ENCODE results near the gene ERICH4.

The ERICH4 gene, protein sequence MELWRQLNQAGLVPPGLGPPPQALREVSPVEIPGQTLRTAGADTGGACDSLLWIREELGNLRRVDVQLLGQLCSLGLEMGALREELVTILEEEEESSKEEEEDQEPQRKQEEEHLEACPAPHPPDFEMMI

DNA sequence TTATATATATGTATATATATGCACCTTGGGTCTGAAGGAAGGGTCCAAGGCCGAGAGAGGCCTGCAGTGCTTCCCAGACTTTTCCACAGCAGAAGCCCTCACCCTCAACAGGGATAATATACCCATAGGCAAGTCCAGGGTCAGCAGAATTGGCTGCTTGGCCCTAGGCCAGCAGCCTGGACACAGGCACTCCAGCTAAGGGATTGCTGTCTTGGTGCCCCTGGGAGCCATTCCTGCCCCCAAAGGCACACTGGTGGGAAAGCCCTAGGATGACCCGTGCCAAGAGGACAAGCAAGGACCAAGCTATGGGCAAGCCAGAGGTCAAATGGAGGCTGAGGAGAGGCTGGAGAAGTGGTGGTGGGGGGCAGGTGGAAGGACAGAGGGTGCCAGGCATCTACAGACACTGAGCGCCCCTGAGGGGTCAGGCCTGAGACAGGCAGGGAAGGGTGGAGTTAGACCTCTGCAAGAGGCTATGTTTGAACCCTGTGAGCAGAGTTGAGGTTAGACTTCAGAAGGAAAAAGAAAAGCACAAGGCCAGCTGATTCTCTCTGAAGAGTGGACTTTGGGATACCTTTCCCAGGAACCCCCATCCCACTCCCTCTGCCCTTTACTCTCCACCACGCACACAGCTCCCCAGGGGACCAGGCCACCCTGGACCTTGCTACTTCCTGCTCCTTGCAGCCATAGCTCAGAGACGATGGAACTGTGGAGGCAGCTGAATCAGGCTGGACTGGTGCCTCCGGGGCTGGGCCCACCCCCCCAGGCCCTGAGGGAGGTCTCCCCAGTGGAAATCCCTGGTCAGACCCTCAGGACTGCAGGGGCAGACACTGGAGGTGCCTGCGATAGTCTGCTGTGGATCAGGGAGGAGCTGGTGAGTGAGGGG, at the start of gene ERICH4:
ERICH4 (plus strand) TSS at position 684 of the 883 bp plus-strand sequence; CDS start at position 698, 14 bp downstream.
- Mint-ChIP-seq H3K36me3 (ENCODE audit: low read depth) (peaks cover 6% of the 10 kb centered on the region), H3K9me3 (no peaks in the 10 kb centered on the region), H3K27ac (no peak within 1 kb of the TSS), H3K4me3 (no peak within 1 kb of the TSS), H3K27me3 (ENCODE audit: low read depth) (peaks cover 30% of the 10 kb centered on the region), H3K4me1 (peaks cover 2% of the 10 kb centered on the region)
- TF ChIP-seq, protein P1, sequence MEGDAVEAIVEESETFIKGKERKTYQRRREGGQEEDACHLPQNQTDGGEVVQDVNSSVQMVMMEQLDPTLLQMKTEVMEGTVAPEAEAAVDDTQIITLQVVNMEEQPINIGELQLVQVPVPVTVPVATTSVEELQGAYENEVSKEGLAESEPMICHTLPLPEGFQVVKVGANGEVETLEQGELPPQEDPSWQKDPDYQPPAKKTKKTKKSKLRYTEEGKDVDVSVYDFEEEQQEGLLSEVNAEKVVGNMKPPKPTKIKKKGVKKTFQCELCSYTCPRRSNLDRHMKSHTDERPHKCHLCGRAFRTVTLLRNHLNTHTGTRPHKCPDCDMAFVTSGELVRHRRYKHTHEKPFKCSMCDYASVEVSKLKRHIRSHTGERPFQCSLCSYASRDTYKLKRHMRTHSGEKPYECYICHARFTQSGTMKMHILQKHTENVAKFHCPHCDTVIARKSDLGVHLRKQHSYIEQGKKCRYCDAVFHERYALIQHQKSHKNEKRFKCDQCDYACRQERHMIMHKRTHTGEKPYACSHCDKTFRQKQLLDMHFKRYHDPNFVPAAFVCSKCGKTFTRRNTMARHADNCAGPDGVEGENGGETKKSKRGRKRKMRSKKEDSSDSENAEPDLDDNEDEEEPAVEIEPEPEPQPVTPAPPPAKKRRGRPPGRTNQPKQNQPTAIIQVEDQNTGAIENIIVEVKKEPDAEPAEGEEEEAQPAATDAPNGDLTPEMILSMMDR (IDR thresholded peaks at IDR 0.05; ENCODE audit: unreplicated experiment in 3 of 3) = no peak

DNA sequence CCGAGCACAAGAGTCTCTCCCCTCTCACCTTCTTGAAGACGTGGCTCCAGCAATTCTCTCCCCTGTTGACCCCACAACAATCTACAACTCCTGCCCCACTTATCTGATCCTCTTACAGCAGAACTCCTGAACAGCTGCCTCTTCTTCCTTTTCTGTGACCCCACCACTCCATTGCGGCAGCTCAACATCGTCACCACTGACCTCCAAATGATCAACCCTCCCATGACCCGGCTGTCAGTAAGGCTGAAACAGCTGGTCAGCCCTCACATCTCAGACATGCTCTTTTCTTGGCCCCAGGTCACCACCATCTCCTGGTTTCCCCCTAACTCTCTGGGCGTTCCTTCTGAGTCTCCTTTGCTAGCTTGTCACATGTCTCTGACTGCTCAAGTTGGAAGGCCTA, 47.6 kb upstream of the ERICH4 start:
- H3K4me3 Mint-ChIP-seq = peak overlapping the region; percentile 68 to 77 (median 75)

DNA sequence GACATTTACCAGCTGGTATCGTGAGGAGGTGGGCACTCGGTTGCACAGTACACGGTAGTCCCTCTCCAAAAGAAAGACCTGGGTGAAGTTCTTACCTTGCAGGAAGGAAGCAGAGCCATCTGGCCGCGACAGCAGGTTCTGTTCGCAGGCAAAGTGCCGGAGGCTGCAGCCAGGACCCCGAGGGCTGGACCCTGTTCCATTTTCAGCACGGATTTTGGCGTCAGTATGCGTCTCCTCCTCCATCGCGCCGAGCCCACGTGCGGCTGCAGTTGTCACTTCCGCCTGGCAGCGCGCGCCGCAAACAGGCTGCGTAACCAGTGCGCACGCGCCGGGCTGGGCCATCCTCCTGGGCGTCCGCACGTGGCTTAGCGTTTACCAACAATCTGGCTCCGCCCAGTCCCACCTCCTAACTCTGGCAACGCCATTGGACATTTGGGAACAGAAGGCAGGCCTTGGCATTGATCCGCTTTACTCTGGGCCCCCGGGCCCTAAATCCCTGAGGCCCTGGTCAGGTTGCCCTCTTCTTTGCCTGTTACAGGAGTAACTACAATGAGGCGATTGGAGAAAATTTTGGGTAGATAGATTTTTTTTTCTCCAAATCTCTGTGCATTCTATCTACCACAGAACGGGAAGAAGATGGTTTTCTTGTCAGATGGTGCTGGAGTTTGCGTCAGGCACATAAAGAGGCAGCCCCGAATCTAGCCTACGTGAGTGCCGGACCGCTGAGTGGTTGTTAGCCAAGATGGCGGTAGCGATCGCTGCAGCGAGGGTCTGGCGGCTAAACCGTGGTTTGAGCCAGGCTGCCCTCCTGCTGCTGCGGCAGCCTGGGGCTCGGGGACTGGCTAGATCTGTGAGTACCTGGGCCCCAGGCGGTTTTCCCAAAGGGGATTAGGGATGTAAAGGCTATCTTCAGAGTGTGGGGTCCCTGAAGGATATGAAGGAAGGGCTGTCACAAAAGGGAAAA, 45.6 kb upstream of the ERICH4 start, which contains the start of the genes BCKDHA and EXOSC5:
BCKDHA (plus strand) TSS at position 733 of the 964 bp plus-strand sequence; CDS start at position 743, 10 bp downstream.
EXOSC5 (minus strand) TSS at position 274 of the 964 bp plus-strand sequence; CDS start at position 243, 31 bp downstream.
- Mint-ChIP-seq H3K36me3 (ENCODE audit: low read depth) (peaks cover 3% of the 10 kb centered on the region), H3K27me3 (ENCODE audit: low read depth) (peaks cover 3% of the 10 kb centered on the region), H3K9me3 (no peaks in the 10 kb centered on the region), H3K4me3 (peak within 1 kb of the TSS; percentile 98 to 100 (median 99)), H3K27ac (peak within 1 kb of the TSS; percentile 99 to 100 (median 100)), H3K4me1 (peaks cover 41% of the 10 kb centered on the region)
- TF ChIP-seq, protein P1 (IDR thresholded peaks at IDR 0.05; ENCODE audit: unreplicated experiment in 3 of 3) = no peak

More for the DNA sequence above, 47.6 kb upstream of the ERICH4 start:
- TF ChIP-seq, protein P1 (IDR thresholded peaks at IDR 0.05; ENCODE audit: unreplicated experiment in 3 of 3) = no peak
- H3K4me1 Mint-ChIP-seq = peaks cover 41% of the 10 kb centered on the region
- H3K9me3 Mint-ChIP-seq = no peaks in the 10 kb centered on the region
- peaks cover 3% of the 10 kb centered on the region for H3K27me3 Mint-ChIP-seq (ENCODE audit: low read depth)
- peaks cover 7% of the 10 kb centered on the region for H3K36me3 Mint-ChIP-seq (ENCODE audit: low read depth)
- H3K27ac Mint-ChIP-seq = peak overlapping the region in 1 of 3 experiments; percentile 8

DNA sequence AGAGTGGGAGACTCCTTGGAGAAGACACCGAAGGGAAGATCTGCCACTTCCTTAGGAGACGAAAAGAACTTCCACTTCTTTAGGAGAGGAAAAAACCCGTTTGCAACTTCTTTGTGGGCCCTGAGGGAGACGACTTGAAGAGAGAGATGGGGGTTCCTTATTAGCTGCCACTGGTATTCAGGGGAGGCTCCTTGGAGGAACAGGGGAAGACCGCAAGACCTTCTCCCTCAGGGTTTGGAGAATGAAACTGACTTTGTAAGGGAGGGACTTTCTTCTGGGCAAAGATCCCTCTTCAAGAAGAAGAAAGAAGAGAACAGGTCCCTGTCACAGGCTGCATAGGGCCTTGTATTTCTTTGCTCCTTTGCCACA, 44.9 kb upstream of the ERICH4 start:
- Mint-ChIP-seq H3K4me3 (peak overlapping the region; percentile 98 to 100 (median 99)), H3K27ac (peak overlapping the region; percentile 99 to 100 (median 100)), H3K4me1 (peaks cover 41% of the 10 kb centered on the region), H3K36me3 (ENCODE audit: low read depth) (peaks cover 3% of the 10 kb centered on the region), H3K9me3 (no peaks in the 10 kb centered on the region), H3K27me3 (ENCODE audit: low read depth) (no peaks in the 10 kb centered on the region)
- TF ChIP-seq, protein P1 (IDR thresholded peaks at IDR 0.05; ENCODE audit: unreplicated experiment in 3 of 3) = no peak

DNA sequence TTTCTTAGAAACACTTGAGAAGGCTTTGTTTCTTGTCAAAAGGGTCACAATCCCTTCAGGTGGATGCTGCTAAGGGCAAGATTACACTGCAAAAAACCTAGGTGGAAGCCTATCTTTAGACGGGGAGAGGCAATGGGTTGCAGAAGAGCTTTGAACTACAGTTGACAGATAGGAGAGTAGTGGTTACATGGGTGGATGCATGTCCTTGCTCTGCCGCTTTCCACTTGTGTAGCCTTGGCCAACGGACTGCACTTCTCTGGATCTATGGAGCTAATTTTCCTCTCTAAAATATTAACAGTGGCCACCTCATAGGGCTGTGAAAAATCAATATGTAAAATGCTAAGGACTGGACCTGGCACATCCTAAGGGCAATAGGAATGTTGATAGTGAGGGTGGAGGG, 44.4 kb upstream of the ERICH4 start:
- TF ChIP-seq, protein P1 (IDR thresholded peaks at IDR 0.05; ENCODE audit: unreplicated experiment in 3 of 3) = no peak
- Mint-ChIP-seq H3K27ac (peak overlapping the region; percentile 99 to 100 (median 100)), H3K36me3 (ENCODE audit: low read depth) (peaks cover 3% of the 10 kb centered on the region), H3K4me3 (peak overlapping the region; percentile 98 to 100 (median 99)), H3K27me3 (ENCODE audit: low read depth) (no peaks in the 10 kb centered on the region), H3K4me1 (peaks cover 41% of the 10 kb centered on the region), H3K9me3 (no peaks in the 10 kb centered on the region)

Measured in nephron (organoid).